Hematopoietic multipotent progenitor cell treated with erythropoietin and hydrocortisone succinate and interleukin-3 and kit ligand, for 17 days (in vitro differentiated cells): ENCODE results near the gene TOLLIP.
A peak's percentile ranks its signal among the peaks of the same experiment; 100 is the strongest.

ENCODE experiments used
- DNase-seq: peaks from one replicate; pipeline ENCODE4 v3.0.0-alpha.2; 2015; ENCODE audit warnings: low spot score

TOLLIP gene

GRCh38 chr11:1297576-1298473 lies 11.6 kb downstream of the TOLLIP start:
- DNase-seq = peak; percentile 64

GRCh38 chr11:1297011-1297575 lies 12.3 kb downstream of the TOLLIP start:
- DNase-seq = no peak

- DNase-seq = no peak
Measured at GRCh38 chr11:1296287-1296686, 13.1 kb downstream of the TOLLIP start.

- no peak for DNase-seq
Measured at GRCh38 chr11:1295591-1295990, 13.8 kb downstream of the TOLLIP start.

- no peak for DNase-seq
Measured at GRCh38 chr11:1295086-1295485, 14.3 kb downstream of the TOLLIP start.

GRCh38 chr11:1293619-1294015 lies 15.8 kb downstream of the TOLLIP start:
- DNase-seq = peak; percentile 50

GRCh38 chr11:1292644-1293618 lies 16.5 kb downstream of the TOLLIP start:
- DNase-seq = no peak

GRCh38 chr11:1292018-1292643 lies 17.3 kb downstream of the TOLLIP start:
- DNase-seq = no peak

GRCh38 chr11:1291295-1292017 lies 18.0 kb downstream of the TOLLIP start:
- no peak for DNase-seq

GRCh38 chr11:1290052-1291040 lies 19.1 kb downstream of the TOLLIP start:
- DNase-seq = no peak

GRCh38 chr11:1289211-1289935 lies 20.1 kb downstream of the TOLLIP start:
- DNase-seq = no peak

GRCh38 chr11:1288426-1289151 lies 20.8 kb downstream of the TOLLIP start:
- DNase-seq = no peak

GRCh38 chr11:1287928-1288327 lies 21.5 kb downstream of the TOLLIP start:
- DNase-seq = no peak

- no peak for DNase-seq
Measured at GRCh38 chr11:1285876-1286275, 23.6 kb downstream of the TOLLIP start.

- no peak for DNase-seq
Measured at GRCh38 chr11:1285316-1285744, 24.1 kb downstream of the TOLLIP start.

- no peak for DNase-seq
Measured at GRCh38 chr11:1283906-1284305, 25.5 kb downstream of the TOLLIP start.

GRCh38 chr11:1283091-1283511 lies 26.3 kb downstream of the TOLLIP start:
- DNase-seq = no peak

- DNase-seq = no peak
Measured at GRCh38 chr11:1281974-1282365, 27.5 kb downstream of the TOLLIP start.
